ENCODE results near the gene BLCAP. TPM values are rescaled to one million over a fixed set of nuclear protein-coding genes. Genes with fewer than 3 reads are reported as not detected.

Gene BLCAP
- total RNA-seq, 1 experiment from 2014 or later = 54.3 TPM

DNA sequence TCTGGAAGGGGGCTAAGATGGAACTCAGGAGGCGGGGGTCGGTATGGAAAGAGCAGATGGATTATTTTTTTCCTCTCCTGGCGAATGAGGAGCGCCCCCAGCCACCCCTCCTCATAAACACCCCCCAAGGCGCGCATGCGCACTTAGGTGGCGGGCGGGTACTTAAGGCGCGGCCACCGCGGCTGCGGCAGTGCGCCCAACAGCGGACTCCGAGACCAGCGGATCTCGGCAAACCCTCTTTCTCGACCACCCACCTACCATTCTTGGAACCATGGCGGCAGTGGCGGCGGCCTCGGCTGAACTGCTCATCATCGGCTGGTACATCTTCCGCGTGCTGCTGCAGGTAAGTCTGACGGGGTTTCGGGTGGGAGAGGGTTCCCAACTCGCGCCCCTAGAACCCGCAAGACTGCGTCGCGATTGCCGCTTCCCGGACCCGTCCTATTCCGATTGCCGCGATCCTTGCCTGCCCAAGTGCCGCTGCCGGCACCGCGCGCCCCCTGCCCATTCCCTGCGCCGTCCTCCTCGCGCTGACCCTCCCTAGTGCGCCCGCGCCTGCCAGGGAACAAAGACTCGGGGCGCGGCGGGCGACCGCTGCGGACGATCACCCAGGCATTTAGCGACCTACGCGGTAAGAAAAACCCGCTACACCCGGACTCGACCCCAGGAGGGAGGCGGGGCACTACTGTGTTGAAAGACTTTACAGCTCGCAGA, 6.5 kb downstream of the BLCAP start, which contains the start of gene NNAT:
Gene NNAT (plus strand): TSS at position 190 of the 711 bp plus-strand sequence. CDS start 82 bp downstream, at position 272.
- H3K4me1 ChIP-seq (ENCODE audit: insufficient read depth, low read length) = peaks cover 11% of the 10 kb centered on the region; the same call in 1 of the 2 replicates
- peaks cover 5 to 8% of the 10 kb centered on the region in 2 experiments; a peak in 3 of 5 replicates for H3K9me3 Mint-ChIP-seq
- H3K23ac ChIP-seq (ENCODE audit: insufficient read length, low read depth, low read length) = no peak within 1 kb of the TSS
- peak within 1 kb of the TSS; percentile 50 for H3K4me2 ChIP-seq (ENCODE audit: insufficient read depth, insufficient read length, low read length)
- H3K4me1 Mint-ChIP-seq = peaks cover 82 to 86% of the 10 kb centered on the region in 2 experiments
- no peak within 1 kb of the TSS for H2BK120ac ChIP-seq (ENCODE audit: low read depth, low read length, poor library complexity, severe bottlenecking)
- H3K27me3 ChIP-seq (ENCODE audit: insufficient read depth, low read length) = no peaks in the 10 kb centered on the region
- H3K56ac ChIP-seq (ENCODE audit: insufficient read length, low read depth, low read length) = no peak within 1 kb of the TSS
- H3K79me1 ChIP-seq (ENCODE audit: insufficient read depth, low read depth, low read length, poor library complexity, severe bottlenecking) = peaks cover 20% of the 10 kb centered on the region
- no peak within 1 kb of the TSS for H3K4ac ChIP-seq (ENCODE audit: low read depth, low read length)
- peak; percentile 25 for DNase-seq
- H4K20me1 ChIP-seq (ENCODE audit: control insufficient read depth, insufficient read depth, insufficient read length) = no peaks in the 10 kb centered on the region
- H3T11ph ChIP-seq (ENCODE audit: low read length) = no peak within 1 kb of the TSS
- no peak within 1 kb of the TSS for H4K5ac ChIP-seq (ENCODE audit: insufficient read length, low read depth, low read length)
- WGBS (ENCODE audit: extremely low coverage, insufficient read length, low lambda C conversion rate) = no CpG with 5 or more reads among the region's 69 CpGs
- no peak within 1 kb of the TSS for H2AFZ ChIP-seq (ENCODE audit: low read length)
- H3K9me3 ChIP-seq (ENCODE audit: control insufficient read depth, low read depth, low read length) = no peaks in the 10 kb centered on the region
- H3K9ac ChIP-seq (ENCODE audit: extremely low read depth, insufficient read length, low read length) = peak within 1 kb of the TSS; percentile 10
- H3K79me2 ChIP-seq (ENCODE audit: insufficient read depth, low read length) = peaks cover 33% of the 10 kb centered on the region; the same call in 1 of the 2 replicates
- H2AK5ac ChIP-seq (ENCODE audit: insufficient read length, low read length) = no peak within 1 kb of the TSS
- no peak within 1 kb of the TSS for H2BK5ac ChIP-seq (ENCODE audit: insufficient read length, low read length)
- peak within 1 kb of the TSS; percentile 68 to 81 for H3K4me3 Mint-ChIP-seq
- no peak within 1 kb of the TSS for H2BK12ac ChIP-seq (ENCODE audit: insufficient read length, low read depth, low read length)
- peak within 1 kb of the TSS; percentile 74; the same call in 1 of the 2 replicates for H3K14ac ChIP-seq (ENCODE audit: insufficient read depth, low read length)
- H3K27ac Mint-ChIP-seq = peak within 1 kb of the TSS in 2 of 3 experiments; percentile 73 to 85; a peak in 4 of 7 replicates
- peak within 1 kb of the TSS; percentile 1 for H3K18ac ChIP-seq (ENCODE audit: insufficient read length, low read depth, low read length)
- H3K27ac ChIP-seq (ENCODE audit: insufficient read length, low read depth, low read length) = no peak within 1 kb of the TSS
- no peak within 1 kb of the TSS for H2BK15ac ChIP-seq (ENCODE audit: low read depth, low read length)
- H4K91ac ChIP-seq (ENCODE audit: insufficient read length, low read depth, low read length) = no peak within 1 kb of the TSS
- peaks cover 44 to 53% (median 48%) of the 10 kb centered on the region in 3 experiments for H3K36me3 Mint-ChIP-seq (ENCODE audit: insufficient read depth in 1 of 3, low read depth in 3 of 3)
- TF ChIP-seq, protein P1, sequence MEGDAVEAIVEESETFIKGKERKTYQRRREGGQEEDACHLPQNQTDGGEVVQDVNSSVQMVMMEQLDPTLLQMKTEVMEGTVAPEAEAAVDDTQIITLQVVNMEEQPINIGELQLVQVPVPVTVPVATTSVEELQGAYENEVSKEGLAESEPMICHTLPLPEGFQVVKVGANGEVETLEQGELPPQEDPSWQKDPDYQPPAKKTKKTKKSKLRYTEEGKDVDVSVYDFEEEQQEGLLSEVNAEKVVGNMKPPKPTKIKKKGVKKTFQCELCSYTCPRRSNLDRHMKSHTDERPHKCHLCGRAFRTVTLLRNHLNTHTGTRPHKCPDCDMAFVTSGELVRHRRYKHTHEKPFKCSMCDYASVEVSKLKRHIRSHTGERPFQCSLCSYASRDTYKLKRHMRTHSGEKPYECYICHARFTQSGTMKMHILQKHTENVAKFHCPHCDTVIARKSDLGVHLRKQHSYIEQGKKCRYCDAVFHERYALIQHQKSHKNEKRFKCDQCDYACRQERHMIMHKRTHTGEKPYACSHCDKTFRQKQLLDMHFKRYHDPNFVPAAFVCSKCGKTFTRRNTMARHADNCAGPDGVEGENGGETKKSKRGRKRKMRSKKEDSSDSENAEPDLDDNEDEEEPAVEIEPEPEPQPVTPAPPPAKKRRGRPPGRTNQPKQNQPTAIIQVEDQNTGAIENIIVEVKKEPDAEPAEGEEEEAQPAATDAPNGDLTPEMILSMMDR (conservative IDR thresholded peaks at IDR 0.05) = no peak
- H4K8ac ChIP-seq (replicated peaks; ENCODE audit: insufficient read length, low read depth, low read length) = no peak within 1 kb of the TSS
- H3K27me3 Mint-ChIP-seq (ENCODE audit: low read depth) = peaks cover 1% of the 10 kb centered on the region; the same call in 1 of the 2 replicates
- peaks cover 16% of the 10 kb centered on the region for H3K23me2 ChIP-seq (ENCODE audit: insufficient read length, low read depth, low read length, poor library complexity, severe bottlenecking)
- no peak within 1 kb of the TSS for H2BK20ac ChIP-seq (ENCODE audit: low read depth, low read length, poor library complexity, severe bottlenecking)
